22Rv1 (cell line): ENCODE measurements around the gene TSC22D1.

Source experiments
- CTCF ChIP-seq: fragments of 450-650 bp; IDR thresholded peaks from 2 replicates; pipeline ENCODE4 v1.5.1; 2017; ENCODE audit warnings: mild to moderate bottlenecking
- ZFX ChIP-seq: fragments of 450-650 bp; IDR thresholded peaks from 2 replicates; pipeline ENCODE4 v1.6.1; 2017; ENCODE audit warnings: antibody characterized with exemption, borderline replicate concordance

GRCh38 chr13:44617648-44618047 is 41.5 kb upstream of the TSC22D1 start:
- no peak for TF ChIP-seq CTCF
- no peak for TF ChIP-seq ZFX
